HG02571 (cell line): Measurements from ENCODE around the gene PPP1R3F.

ENCODE experiments used
- ATAC-seq: cut with Tn5 transposase; IDR thresholded peaks from one replicate; pipeline ENCODE4 v1.9.1; 2021; ENCODE audit warnings: mild to moderate bottlenecking, moderate library complexity; ENCODE audit not compliant: unreplicated experiment

Gene PPP1R3F, protein sequence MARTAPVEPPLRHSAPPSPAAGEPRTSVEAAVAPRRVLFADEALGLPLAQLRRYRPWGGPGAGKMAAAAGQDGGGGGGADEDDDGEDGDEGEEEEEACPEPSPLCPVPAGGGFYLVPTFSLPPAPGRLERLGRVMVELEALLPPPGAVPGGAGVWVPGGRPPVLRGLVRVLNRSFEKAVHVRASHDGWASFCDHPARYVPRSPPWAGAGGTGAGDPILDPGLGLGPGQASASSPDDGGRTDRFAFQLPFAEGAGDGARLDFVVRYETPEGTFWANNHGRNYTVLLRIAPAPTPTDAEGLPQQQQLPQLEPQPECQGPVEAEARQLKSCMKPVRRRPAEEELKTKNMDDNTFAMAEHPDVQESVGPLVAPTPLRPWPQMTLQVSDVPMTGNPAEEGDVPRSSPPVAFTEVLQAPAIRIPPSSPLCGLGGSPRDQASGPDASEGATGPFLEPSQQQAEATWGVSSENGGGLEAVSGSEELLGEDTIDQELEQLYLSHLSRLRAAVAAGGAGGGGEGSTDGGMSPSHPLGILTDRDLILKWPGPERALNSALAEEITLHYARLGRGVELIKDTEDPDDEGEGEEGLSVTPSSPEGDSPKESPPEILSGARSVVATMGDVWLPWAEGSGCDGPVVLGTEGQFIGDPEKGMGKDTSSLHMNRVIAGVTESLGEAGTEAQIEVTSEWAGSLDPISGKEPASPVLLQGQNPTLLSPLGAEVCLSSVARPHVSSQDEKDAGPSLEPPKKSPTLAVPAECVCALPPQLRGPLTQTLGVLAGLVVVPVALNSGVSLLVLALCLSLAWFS

DNA sequence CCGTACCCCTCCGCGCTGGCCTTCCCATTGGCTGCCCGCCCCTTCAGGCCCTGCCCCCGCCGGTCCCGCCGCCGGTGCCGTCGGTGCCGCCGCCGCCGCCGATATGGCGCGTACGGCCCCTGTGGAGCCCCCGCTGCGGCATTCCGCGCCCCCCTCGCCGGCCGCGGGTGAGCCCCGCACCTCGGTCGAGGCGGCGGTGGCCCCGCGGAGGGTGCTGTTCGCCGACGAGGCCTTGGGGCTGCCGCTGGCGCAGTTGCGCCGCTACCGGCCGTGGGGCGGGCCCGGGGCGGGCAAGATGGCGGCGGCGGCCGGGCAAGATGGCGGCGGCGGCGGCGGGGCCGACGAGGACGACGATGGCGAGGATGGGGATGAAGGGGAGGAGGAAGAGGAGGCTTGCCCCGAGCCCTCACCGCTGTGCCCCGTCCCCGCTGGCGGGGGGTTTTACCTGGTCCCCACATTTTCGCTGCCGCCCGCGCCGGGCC, at the start of gene PPP1R3F:
PPP1R3F (plus strand) TSS at position 27 of the 482 bp plus-strand sequence; CDS start at position 104, 77 bp downstream.
- peak; percentile 13 for ATAC-seq

DNA sequence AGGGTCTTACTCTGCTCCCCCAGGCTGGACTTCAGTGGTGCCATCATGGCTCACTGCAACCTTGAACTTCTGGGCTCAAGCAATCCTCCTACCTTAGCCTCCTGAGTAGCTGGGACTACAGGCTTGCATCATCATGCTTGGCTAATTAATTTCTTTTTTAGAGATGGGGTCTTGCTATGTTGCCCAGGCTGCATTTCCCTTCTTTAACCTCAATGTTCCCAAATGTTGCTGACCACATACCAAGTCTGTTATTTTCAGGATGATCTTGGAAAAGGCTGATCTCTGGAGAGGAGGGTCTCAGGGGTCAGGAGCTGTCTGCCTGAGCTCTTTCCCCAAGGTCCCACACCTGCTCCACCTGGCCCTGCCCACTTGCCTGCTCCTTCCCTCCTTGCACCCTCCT, 49.5 kb upstream of the PPP1R3F start:
- ATAC-seq: no peak

DNA sequence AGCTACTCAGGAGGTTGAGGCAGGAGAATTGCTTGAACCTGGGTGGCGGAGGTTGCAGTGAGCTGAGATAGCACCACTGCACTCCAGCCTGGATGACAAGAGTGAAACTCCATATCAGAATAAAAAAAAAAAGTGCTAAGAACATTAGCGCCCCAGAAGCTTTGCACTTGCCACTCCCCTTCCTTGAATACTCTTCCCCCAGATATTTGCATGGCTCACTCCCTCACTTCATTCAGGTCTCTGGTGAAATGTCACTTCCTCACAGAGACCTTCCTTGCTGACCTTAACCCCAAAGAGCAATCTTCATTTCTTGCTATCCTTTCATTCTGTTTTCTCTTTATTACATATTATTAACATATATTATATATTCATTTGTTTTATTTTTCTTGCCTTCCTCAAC, 47.7 kb upstream of the PPP1R3F start:
- ATAC-seq: no peak

DNA sequence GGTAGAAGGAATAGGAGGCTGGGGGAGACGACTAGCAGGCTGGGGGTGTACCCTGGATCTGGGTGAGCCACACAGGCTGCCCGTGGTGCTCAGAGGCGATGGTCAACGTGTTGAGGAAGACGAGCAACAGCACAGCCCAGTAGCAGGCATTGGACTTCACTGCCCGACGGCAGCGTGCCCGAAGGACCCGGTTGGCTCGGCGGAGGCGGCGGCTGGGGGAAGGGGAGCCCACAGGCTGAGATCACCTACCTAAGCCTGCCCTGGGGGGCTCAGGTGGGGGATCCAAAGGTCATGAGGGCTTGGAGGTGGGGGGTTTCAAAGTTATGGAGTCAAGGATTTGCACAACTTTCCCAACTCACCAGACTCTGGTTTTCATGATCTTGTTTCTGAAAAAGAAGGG, 43.7 kb upstream of the PPP1R3F start:
- ATAC-seq: no peak

DNA sequence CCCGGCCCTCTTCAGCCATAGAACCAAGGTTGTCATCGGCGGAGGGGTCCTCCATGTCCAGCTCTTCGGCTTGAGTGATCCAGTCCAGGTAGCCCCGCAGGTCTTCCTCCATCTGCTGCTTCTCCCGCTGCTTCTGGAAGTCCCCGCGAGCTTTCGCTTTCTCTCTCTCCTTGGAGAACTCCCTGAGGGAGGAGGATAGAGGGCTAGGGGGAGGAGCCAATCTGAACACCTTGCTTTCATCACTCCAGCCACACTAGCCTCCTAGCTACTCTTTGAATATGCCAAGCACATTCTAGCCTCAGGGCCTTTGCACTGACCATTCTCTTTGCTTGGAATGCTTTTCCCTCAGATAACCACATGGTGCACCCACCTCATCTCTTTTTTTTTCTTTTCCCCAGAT, 42.6 kb upstream of the PPP1R3F start:
- no peak for ATAC-seq

DNA sequence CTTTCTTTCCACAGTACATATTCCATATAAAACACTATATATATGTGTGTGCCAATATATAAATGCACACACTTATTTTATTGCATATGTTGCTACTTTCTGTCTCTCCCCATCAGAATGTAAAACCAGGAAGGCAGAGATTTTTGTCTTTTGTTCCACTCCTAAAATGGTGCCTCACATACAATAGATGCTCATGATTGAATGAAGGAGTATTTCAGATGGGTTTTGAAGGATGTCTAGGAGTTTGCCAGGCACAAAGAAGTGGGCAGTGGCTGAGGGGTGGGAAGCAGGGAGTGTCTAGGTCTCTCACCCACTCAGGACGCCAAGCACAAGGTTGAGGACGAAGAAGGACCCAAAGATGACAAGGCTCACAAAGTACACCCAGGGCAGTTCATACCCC, 41.9 kb upstream of the PPP1R3F start:
- no peak for ATAC-seq

DNA sequence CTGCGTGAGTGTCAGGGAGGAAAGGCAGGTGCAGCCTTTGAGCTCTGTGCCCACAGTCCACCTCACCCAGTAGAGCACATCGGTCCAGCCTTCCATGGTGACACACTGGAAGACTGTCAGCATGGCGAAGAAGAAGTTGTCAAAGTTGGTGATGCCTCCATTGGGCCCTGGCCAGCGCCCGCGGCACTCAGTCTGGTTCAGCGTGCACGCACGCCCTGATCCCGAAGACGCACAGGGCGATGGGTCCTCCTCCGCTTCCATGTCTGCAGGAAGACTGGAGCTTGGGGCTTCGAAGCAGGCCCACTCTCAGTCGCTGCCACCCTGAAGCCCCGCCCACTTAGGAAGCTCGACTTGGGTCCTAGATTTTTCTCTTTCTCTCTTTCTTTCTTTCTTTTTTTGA, 41.4 kb upstream of the PPP1R3F start:
- ATAC-seq: no peak

DNA sequence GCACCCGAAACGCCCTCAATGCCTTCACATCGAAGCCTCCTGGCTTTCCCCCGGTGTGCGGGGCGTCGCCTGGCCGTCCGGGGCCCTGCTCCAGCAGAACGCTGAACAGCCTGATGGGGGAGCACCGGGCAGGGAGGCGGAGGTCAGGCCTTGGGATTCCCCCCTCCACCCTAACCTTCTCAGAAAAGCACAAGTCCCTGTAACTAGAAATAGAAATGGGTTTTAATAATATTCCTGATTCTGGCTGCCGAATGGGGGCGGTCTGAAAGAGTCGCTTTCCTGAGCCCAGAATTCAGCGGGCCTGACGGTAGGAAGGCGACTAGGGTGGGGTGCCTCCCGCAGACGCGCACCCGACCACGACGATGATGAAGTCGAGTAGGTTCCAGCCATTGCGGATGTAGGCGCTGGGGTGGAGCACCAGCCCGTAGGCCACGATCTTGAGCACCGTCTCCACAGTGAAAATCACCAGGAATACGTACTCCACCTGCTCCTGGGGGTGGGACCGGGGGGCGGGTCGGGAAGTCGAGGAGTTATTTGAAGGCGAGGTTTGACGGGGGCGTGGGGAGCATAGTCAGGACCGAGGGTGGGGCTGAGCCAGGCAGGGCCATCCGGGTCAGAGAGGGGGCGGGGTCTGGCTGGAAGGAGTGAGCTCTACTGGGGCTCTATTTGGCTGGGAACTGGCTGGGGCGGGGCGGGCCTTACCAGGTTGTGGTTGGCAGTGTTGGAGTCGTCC, 38.9 kb upstream of the PPP1R3F start:
- peak; percentile 51 for ATAC-seq

DNA sequence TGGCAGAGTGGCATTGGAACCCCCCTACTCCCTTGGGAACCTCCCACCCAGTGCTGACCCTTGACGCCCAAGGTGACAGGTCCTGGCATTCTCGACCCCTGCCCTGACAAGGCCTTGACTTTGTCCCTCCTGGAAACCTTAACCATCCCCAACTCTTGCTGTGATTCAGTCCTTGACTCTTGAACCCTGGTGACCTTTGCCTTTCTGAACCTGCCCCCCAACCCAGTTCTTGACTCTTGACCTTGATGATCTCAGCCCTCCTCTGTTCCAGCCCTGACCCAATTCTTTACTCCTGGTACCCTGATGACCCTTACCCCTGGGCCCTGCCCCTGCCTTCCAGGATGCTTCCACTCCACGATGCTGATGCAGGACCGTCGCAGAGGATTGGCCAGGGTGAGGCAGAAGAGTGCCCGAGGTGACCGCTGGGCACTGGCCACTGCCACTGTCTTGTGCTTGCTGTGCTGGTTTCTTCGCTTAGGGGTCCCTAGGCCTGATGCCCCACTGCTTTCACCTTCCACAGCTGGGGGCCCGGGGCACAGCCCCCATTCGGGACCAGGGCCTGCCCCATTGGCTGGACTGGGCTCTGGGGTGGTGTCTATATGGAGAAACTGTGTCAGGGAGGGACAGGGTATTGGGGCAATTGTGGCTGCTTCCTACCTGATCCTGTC, 38.1 kb upstream of the PPP1R3F start:
- ATAC-seq: no peak

DNA sequence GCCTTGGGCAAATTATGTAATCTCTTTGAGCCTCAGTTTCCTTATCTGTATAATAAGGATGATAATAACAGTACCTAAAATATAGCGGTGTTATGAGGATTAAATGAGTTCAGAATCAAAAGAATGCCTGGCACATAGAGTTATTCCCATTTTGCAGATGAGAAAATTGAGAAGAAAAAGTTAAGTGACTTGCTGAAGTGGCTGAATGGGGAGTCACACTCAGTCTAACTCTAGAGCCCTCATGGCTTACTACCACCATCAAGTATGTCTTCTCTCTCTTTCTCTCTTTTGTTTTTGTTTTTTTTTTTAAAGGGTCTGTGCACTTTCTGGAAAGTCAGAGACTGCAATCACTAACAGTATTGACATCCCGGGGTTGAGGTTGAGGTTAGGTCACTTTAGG, 37.1 kb upstream of the PPP1R3F start:
- no peak for ATAC-seq

DNA sequence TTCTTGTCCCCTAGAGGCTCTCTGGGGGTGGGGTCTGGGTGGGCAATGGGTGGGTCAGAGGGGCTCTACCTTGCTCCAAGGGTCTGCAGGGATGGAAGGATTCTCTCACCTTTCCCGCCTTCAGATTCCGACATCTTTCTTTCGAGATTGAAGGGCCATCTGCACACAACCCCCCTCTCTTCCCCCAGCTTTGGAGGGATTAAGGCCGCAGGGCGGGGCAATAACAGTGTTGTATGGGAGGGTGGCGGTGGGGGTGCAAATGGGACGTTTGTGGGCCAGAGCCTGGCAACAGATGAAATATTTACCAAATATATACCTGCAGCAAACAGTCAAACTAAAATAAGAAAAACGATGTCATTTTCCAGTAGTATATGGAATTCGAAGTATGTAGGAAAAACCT, 36.4 kb upstream of the PPP1R3F start, which contains the start of gene CACNA1F:
CACNA1F (minus strand) TSS at position 165 of the 400 bp plus-strand sequence; CDS start at position 134, 31 bp downstream.
- ATAC-seq: no peak

DNA sequence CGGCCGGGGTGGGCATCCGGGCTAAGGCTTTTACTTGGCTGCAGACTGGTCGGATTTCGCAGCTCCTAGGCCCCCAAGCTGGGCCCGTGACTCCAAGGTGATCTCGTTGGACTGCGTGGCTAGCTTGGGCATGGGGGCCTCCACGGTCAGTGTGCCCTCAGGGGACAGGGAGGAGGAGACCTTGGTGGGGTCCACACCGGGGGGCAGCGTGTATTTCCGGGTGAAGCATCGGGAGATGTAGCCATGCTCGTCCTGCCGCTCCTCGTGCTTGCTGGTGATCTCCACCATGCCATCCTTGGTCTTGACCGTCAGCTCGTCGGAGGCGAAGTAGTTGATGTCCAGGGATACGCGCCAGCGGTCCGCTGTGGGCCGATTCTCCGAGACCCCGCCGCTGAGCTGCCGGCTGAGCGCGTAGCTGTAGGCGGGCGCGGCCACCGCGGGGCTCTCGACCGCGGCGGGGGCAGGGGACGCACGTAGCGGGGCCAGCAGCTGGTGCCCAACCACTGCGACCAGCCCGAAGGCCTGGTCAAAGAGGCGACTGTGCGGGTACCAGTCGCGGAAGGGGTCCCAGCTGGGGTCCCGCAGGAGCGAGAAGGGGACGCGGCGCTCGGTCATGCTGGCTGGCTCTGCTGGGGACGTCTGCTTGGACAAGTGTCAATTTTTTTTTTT, 35.6 kb upstream of the PPP1R3F start:
- no peak for ATAC-seq

DNA sequence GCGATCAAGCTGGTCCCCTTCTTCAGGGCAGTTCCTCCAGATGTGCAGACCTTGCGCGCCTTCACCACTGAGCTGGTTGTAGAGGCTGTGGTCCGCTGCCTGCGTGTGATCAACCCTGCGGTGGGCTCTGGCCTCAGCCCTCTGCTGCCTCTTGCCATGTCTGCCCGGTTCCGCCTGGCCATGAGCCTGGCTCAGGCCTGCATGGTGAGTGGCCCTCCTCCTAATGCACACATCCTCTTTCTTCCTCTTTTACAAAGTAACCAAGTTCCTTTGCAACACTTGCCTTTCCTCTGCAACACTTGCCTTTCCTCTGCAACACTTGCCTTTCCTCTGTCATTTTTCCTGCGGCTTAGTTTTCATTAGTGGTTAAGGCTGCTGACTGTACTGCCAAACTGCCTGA, 32.5 kb upstream of the PPP1R3F start:
- ATAC-seq: no peak

DNA sequence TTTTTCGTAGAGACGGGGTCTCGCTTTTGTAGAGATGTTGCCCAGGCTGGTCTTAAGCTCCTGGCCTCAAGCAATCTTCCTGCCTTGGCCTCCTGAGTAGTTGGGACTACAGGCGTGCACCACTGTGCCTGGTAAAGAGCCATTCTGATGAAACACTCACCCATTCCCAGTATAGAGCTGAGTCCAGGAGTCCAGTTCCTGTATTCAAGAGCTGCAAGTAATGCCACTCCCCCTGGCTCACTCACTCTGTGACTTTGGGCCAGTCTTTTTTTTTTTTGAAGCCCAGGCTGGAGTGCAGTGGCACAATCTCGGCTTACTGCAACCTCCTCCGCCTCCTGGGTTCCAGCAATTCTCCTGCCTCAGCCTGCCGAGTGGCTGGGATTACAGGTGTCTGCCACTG, 30.9 kb upstream of the PPP1R3F start:
- no peak for ATAC-seq

DNA sequence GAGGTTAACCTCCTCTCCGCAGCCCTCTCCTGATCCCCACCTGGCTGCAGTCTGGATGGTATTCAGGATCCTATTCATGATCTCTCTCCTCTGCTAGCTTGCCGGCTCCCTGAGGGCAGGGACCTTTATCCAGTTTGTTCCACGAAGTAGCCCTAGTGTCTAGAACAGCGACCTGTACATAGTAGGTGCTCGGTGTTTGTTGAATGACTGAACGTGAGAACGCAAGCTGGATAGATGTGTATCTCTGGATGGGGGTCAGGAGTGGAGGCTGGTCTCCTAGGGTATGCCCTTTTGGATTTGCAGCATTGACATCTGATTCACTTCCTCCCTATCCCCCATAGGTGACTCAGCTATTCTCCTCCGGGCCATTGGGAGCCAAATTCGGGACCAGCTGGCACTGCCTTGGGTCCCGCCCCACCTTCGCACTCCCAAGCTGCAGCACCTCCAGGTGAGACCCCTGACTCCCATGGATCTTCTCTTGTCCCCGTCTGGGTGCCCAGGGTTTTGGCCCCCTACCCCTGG, 27.0 kb upstream of the PPP1R3F start:
- ATAC-seq: no peak

DNA sequence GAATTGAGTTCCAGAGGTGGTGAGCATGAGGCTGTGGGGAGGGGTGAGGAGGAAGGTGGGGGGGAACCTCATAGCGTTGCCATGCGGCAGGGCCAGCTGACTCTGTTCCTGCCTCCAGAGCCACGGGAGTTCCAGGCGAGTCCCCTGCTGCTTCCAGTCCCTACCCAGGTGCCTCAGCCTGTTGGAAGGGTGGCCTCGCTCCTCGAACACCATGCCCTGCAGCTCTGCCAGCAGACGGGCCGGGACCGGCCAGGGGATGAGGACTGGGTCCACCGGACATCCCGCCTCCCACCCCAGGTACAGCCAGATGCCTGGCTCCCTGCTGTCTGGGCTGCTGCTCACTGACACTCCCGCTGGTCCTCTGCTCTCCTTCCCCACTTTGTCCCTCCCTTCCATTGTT, 26.4 kb upstream of the PPP1R3F start:
- ATAC-seq: no peak

DNA sequence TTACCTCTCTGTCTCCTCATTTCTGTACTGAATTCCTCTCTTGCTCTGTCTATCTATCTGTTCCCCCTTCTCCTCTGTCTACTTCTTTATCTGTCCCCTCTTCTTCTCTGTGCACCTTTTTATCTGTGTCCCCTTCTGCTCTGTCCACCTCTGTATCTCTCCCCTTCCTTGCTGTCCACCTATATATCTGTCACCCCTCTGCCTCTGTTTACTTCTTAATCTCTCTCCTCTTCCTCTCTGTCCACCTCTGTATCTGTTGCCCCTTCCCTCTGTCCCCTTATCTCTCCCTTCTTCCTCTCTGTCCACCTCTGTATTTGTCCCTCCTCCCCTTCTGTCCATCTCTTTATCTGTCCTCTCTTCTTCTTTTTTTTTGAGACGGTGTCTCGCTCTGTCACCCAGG, 25.4 kb upstream of the PPP1R3F start:
- no peak for ATAC-seq

DNA sequence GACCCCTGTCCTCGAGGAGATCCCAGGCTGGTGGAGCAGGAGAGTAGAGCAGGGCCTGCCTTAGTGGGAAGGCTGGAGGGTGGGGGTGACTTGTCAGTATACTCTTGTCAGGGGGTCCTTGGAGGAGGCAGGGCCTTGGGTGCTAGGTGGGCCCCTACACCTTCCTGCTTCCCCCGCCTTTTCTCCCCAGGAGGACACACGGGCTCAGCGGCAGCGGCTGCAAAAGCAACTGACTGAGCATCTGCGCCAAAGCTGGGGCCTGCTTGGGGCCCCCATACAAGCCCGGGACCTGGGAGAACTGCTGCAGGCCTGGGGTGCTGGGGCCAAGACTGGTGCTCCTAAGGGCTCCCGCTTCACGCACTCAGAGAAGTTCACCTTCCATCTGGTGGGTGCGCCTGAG, 23.1 kb upstream of the PPP1R3F start:
- no peak for ATAC-seq

DNA sequence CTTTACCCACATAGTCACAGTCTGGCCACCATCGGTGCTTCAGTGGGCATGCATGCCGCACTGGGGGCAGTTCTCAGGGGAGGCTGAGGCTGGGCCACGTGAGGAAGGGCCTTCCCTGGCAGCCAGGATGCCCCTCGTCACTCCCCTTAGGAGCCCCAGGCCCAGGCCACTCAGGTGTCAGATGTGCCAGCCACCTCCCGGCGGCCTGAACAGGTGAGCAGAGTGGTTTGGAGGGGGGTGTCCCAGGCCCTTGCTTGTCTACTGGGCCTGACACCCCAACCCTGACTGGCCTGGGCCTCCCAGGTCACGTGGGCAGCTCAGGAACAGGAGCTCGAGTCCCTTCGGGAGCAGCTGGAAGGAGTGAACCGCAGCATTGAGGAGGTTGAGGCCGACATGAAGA, 22.2 kb upstream of the PPP1R3F start:
- ATAC-seq: no peak
